Measurements from ENCODE around the gene SLCO1B1. TPM values are rescaled to one million over a fixed set of nuclear protein-coding genes. Genes with fewer than 3 reads are reported as not detected.
"Not testable (repeated sequence)": the region's sequence is repeated elsewhere in the genome, so short reads cannot be mapped to it uniquely, and the experiment has no call there.

Gene SLCO1B1
- total RNA-seq, 1 donor, result not detected

- DNase-seq (ENCODE audit: low read depth), result no peak
- no peak overlapping the region for H3K4me3 ChIP-seq (ENCODE audit: low read depth, low read length)
- no peak for TF ChIP-seq CTCF (IDR thresholded peaks at IDR 0.05; ENCODE audit: insufficient read depth, low read depth, low read length)
Observed at GRCh38 chr12:21165048-21165447, 34.1 kb downstream of the SLCO1B1 start.

- peak; percentile 22 for DNase-seq (ENCODE audit: low read depth)
- peak; percentile 67 for TF ChIP-seq CTCF (IDR thresholded peaks at IDR 0.05; ENCODE audit: insufficient read depth, low read depth, low read length)
- H3K4me3 ChIP-seq (ENCODE audit: low read depth, low read length), result no peak overlapping the region
Observed at GRCh38 chr12:21169878-21170472, 39.0 kb downstream of the SLCO1B1 start.

GRCh38 chr12:21172079-21172478, 41.1 kb downstream of the SLCO1B1 start:
- no peak overlapping the region for H3K4me3 ChIP-seq (ENCODE audit: low read depth, low read length)
- no peak for DNase-seq (ENCODE audit: low read depth)
- TF ChIP-seq CTCF (IDR thresholded peaks at IDR 0.05; ENCODE audit: insufficient read depth, low read depth, low read length), result no peak

- H3K4me3 ChIP-seq (ENCODE audit: low read depth, low read length), result no peak overlapping the region
- no peak for TF ChIP-seq CTCF (IDR thresholded peaks at IDR 0.05; ENCODE audit: insufficient read depth, low read depth, low read length)
- DNase-seq (ENCODE audit: low read depth), result no peak
Observed at GRCh38 chr12:21183721-21184275, 52.8 kb downstream of the SLCO1B1 start.

- no peak for DNase-seq (ENCODE audit: low read depth)
- no peak overlapping the region for H3K4me3 ChIP-seq (ENCODE audit: low read depth, low read length)
- TF ChIP-seq CTCF (IDR thresholded peaks at IDR 0.05; ENCODE audit: insufficient read depth, low read depth, low read length), result no peak
Observed at GRCh38 chr12:21190016-21190415, 59.0 kb downstream of the SLCO1B1 start.

- H3K4me3 ChIP-seq (ENCODE audit: low read depth, low read length); DNase-seq (ENCODE audit: low read depth): not testable (repeated sequence)
Observed at GRCh38 chr12:21214433-21214832, 83.4 kb downstream of the SLCO1B1 start.

- DNase-seq (ENCODE audit: low read depth), result no peak
- H3K4me3 ChIP-seq (ENCODE audit: low read depth, low read length), result no peak overlapping the region
- no peak for TF ChIP-seq CTCF (IDR thresholded peaks at IDR 0.05; ENCODE audit: insufficient read depth, low read depth, low read length)
Observed at GRCh38 chr12:21219206-21219605, 88.2 kb downstream of the SLCO1B1 start.
